ENCODE results near the gene USP7.

- TF ChIP-seq, protein P1, sequence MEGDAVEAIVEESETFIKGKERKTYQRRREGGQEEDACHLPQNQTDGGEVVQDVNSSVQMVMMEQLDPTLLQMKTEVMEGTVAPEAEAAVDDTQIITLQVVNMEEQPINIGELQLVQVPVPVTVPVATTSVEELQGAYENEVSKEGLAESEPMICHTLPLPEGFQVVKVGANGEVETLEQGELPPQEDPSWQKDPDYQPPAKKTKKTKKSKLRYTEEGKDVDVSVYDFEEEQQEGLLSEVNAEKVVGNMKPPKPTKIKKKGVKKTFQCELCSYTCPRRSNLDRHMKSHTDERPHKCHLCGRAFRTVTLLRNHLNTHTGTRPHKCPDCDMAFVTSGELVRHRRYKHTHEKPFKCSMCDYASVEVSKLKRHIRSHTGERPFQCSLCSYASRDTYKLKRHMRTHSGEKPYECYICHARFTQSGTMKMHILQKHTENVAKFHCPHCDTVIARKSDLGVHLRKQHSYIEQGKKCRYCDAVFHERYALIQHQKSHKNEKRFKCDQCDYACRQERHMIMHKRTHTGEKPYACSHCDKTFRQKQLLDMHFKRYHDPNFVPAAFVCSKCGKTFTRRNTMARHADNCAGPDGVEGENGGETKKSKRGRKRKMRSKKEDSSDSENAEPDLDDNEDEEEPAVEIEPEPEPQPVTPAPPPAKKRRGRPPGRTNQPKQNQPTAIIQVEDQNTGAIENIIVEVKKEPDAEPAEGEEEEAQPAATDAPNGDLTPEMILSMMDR (conservative IDR thresholded peaks at IDR 0.05; ENCODE audit: low read depth, low read length) = no peak
- no peak for TF ChIP-seq EZH2 (IDR thresholded peaks at IDR 0.05; ENCODE audit: borderline replicate concordance, low read depth, low read length, poor library complexity, severe bottlenecking)
Measured at GRCh38 chr16:8967132-8967821, 3.6 kb upstream of the USP7 start.
